ENCODE measurements around the gene UNC79. TPM values are rescaled to one million over a fixed set of nuclear protein-coding genes. Genes with fewer than 3 reads are reported as not detected.

UNC79 gene
- total and polyA plus RNA-seq, 2 donors (not counting 3 experiments of a cell fraction or from before 2014, with no cell fraction given) = not detected

GRCh38 chr14:93743270-93744060 lies 312.7 kb downstream of the UNC79 start:
- TF ChIP-seq MYC (IDR thresholded peaks at IDR 0.05; ENCODE audit: low read depth, low read length) = no peak
- no peak for TF ChIP-seq MAX (IDR thresholded peaks at IDR 0.05; ENCODE audit: insufficient read depth, insufficient read length)
- TF ChIP-seq FOS (IDR thresholded peaks at IDR 0.05; ENCODE audit: borderline replicate concordance, insufficient read depth, low read length) = no peak
- no peak for TF ChIP-seq POLR2AphosphoS5 (IDR thresholded peaks at IDR 0.05; ENCODE audit: insufficient read depth, low read depth, low read length)
- no peak for TF ChIP-seq POLR2A (IDR thresholded peaks at IDR 0.05; ENCODE audit: low read depth, low read length)
- no peak for TF ChIP-seq CTCF (IDR thresholded peaks at IDR 0.05; ENCODE audit: extremely low read depth in 1 of 2, insufficient read depth in 1 of 2, low read depth in 1 of 2, low read length in 2 of 2)
- TF ChIP-seq JUN (IDR thresholded peaks at IDR 0.05; ENCODE audit: borderline replicate concordance, insufficient read depth, insufficient read length, low read depth) = no peak
- TF ChIP-seq EZH2 (IDR thresholded peaks at IDR 0.05; ENCODE audit: borderline replicate concordance, low read depth, low read length, severe bottlenecking) = no peak
- no peak for TF ChIP-seq GATA2 (IDR thresholded peaks at IDR 0.05; ENCODE audit: insufficient read depth, insufficient read length, low read depth, low read length)
- ChIA-PET POLR2A (no interaction called here), CTCF (no interaction called here)
- no peak overlapping the region for H3K27ac ChIP-seq (ENCODE audit: insufficient read depth, low read depth, low read length)
- H2AFZ ChIP-seq (ENCODE audit: low read depth, low read length) = no peak overlapping the region
- no peak overlapping the region for H3K9ac ChIP-seq (replicated peaks; ENCODE audit: extremely low read depth, insufficient read depth, low read length)
- H3K27me3 ChIP-seq (ENCODE audit: control insufficient read depth in 2 of 2, insufficient read depth in 2 of 2, low read length in 2 of 2) = no peaks in the 10 kb centered on the region
- FAIRE-seq (no peak), DNase-seq (ENCODE audit: low read depth, low spot score) (no peak)
- no peaks in the 10 kb centered on the region for H4K20me1 ChIP-seq (replicated peaks; ENCODE audit: control insufficient read depth, extremely low read depth, insufficient read depth, low read length)
- no peaks in the 10 kb centered on the region for H3K79me2 ChIP-seq (ENCODE audit: control insufficient read depth, insufficient read depth, low read length)
- no peaks in the 10 kb centered on the region for H3K4me1 ChIP-seq (ENCODE audit: control insufficient read depth, extremely low read depth, insufficient read depth, low read length)
- dilution Hi-C loops (cut with MboI; ENCODE audit: extremely low pct_ligation_motif_present, low sequenced_read_pairs) (no loop called here), intact Hi-C loops (cut with micrococcal nuclease) (no loop called here)
- H3K4me2 ChIP-seq (ENCODE audit: insufficient read depth, low read length) = no peak overlapping the region
- no peaks in the 10 kb centered on the region for H3K9me3 ChIP-seq (replicated peaks; ENCODE audit: control insufficient read depth, insufficient read depth, low read length)
- no TSS peak for BruUV-seq (replicated peaks)
- no peaks in the 10 kb centered on the region for H3K9me1 ChIP-seq (replicated peaks; ENCODE audit: control insufficient read depth, extremely low read depth, insufficient read depth, low read length)
- H3K4me3 ChIP-seq (replicated peaks in 1 of 3; ENCODE audit: insufficient read depth in 1 of 3, low read depth in 1 of 3, low read length in 3 of 3) = no peak overlapping the region
- no peaks in the 10 kb centered on the region for H3K36me3 ChIP-seq (ENCODE audit: control insufficient read depth in 2 of 2, extremely low read depth in 1 of 2, insufficient read depth in 2 of 2, low read length in 2 of 2)

Measured in endothelial cell of umbilical vein (primary cell).